ENCODE measurements around the gene ING3.

Gene ING3

DNA sequence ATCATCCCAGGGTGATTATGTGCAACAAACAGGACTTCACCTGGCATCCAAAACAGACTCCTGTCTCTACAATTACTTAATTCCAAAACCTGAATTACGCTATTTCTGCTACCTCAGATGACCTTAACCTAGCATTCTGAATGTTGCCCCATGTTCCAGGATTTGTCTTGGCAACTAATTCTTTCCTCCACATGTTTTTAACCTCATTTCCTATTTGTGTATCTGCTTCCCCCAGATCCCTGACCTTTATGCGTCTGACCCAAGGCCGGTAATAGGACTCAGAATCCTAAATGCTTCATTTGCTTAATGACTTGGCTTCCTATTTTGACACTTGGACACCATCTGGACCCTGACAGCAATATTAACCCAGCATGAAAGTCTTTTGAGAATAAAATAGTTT, 8.7 kb upstream of the ING3 start:
- Histone ChIP-seq H3K27ac (replicated peaks) (no peak overlapping the region), H3K4me3 (replicated peaks; ENCODE audit: insufficient read depth, low read length) (no peak overlapping the region), H3K27me3 (ENCODE audit: insufficient read depth, poor library complexity, severe bottlenecking) (no peaks in the 10 kb centered on the region)
- no peak for DNase-seq (ENCODE audit: low read depth in 1 of 2, low spot score in 1 of 2)
- TF ChIP-seq CTCF (IDR thresholded peaks at IDR 0.05; ENCODE audit: insufficient read depth, low read length) (no peak), SPI1 (IDR thresholded peaks at IDR 0.05; ENCODE audit: borderline replicate concordance, low read depth) (no peak), GABPA (IDR thresholded peaks at IDR 0.05; ENCODE audit: low read depth) (no peak)

DNA sequence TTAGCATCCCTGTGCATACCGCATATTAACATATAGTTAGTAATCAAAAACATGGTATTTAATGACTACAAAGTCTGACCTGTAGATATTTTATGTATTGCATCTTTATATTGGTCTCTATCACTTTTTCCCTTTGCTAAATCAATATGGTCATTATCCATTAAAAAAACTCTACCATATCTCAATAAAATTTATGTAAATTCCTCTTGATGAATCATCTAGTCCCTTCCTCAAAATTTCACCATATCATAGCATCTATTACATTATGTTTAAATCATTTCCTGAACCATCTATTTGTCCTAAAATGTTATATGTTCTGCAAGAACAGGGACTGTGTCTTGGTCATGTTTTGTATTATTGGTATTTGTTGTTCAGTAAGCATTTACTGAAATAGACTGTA, 7.7 kb upstream of the ING3 start:
- no peak for TF ChIP-seq POLR2AphosphoS5 (IDR thresholded peaks at IDR 0.05; ENCODE audit: low read depth)
- TF ChIP-seq REST (IDR thresholded peaks at IDR 0.05; ENCODE audit: insufficient replicate concordance, low read depth), result no peak
- no peak for TF ChIP-seq GABPA (IDR thresholded peaks at IDR 0.05; ENCODE audit: low read depth)
- TF ChIP-seq SPI1 (IDR thresholded peaks at IDR 0.05; ENCODE audit: borderline replicate concordance, low read depth), result no peak
- TF ChIP-seq CTCF (IDR thresholded peaks at IDR 0.05; ENCODE audit: insufficient read depth, low read length), result no peak
- Histone ChIP-seq H3K27ac (replicated peaks) (no peak overlapping the region), H3K4me3 (replicated peaks; ENCODE audit: insufficient read depth, low read length) (no peak overlapping the region), H3K27me3 (ENCODE audit: insufficient read depth, poor library complexity, severe bottlenecking) (no peaks in the 10 kb centered on the region)
- DNase-seq (ENCODE audit: low read depth in 1 of 2, low spot score in 1 of 2), result no peak

DNA sequence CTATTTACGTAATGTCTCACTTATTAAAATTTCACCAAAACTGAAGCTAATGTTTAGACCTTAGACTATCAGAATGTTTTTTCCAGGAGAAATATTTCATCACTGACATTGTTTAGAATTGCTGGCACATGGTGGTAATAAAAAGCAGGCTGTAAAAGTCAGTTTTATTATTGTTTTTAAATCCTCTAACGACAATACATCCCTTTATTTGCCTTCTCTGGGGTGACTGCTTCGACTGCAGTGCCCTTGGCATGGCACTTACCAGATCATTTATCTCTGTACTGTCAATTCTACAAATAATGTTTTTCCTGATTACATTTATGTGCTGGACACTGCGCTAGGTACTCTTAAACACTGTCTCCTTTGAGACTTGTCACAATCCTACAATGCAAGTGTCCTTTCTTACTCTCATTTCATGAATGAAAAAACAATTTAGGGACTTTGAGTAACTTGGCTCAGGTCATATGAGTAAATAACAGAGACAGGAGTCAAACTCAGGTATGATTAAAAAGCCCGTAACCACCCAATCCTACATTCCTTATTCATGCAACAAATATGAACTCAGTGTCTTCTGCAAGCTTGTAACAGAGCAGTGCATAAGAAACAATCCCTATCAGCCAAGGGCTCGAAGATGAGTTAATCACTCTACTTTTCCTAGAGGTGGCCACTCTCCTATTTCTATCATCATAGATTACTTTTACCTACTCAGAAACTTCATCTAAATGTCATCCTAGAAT, 5.6 kb upstream of the ING3 start:
- TF ChIP-seq GABPA (IDR thresholded peaks at IDR 0.05; ENCODE audit: low read depth) (no peak), CTCF (IDR thresholded peaks at IDR 0.05; ENCODE audit: insufficient read depth, low read length) (no peak), SPI1 (IDR thresholded peaks at IDR 0.05; ENCODE audit: borderline replicate concordance, low read depth) (no peak), POLR2AphosphoS5 (IDR thresholded peaks at IDR 0.05; ENCODE audit: low read depth) (no peak), REST (IDR thresholded peaks at IDR 0.05; ENCODE audit: insufficient replicate concordance, low read depth) (no peak)
- Histone ChIP-seq H3K27me3 (ENCODE audit: insufficient read depth, poor library complexity, severe bottlenecking) (no peaks in the 10 kb centered on the region), H3K4me3 (replicated peaks; ENCODE audit: insufficient read depth, low read length) (no peak overlapping the region), H3K27ac (replicated peaks) (no peak overlapping the region)
- DNase-seq (ENCODE audit: low read depth in 1 of 2, low spot score in 1 of 2), result no peak

- Histone ChIP-seq H3K27me3 (ENCODE audit: insufficient read depth, poor library complexity, severe bottlenecking) (no peaks in the 10 kb centered on the region), H3K4me3 (replicated peaks; ENCODE audit: insufficient read depth, low read length) (no peak overlapping the region), H3K27ac (replicated peaks) (no peak overlapping the region)
- TF ChIP-seq SPI1 (IDR thresholded peaks at IDR 0.05; ENCODE audit: borderline replicate concordance, low read depth), result no peak
- TF ChIP-seq GABPA (IDR thresholded peaks at IDR 0.05; ENCODE audit: low read depth), result no peak
- no peak for TF ChIP-seq POLR2AphosphoS5 (IDR thresholded peaks at IDR 0.05; ENCODE audit: low read depth)
- no peak for TF ChIP-seq CTCF (IDR thresholded peaks at IDR 0.05; ENCODE audit: insufficient read depth, low read length)
- no peak for TF ChIP-seq REST (IDR thresholded peaks at IDR 0.05; ENCODE audit: insufficient replicate concordance, low read depth)
- no peak for DNase-seq (ENCODE audit: low read depth in 1 of 2, low spot score in 1 of 2)
These were observed 2.6 kb upstream of the ING3 start for GRCh38 chr7:120947980-120948379.
